Activated CD8-positive, alpha-beta T cell treated with anti-CD3 and anti-CD28 coated beads, Interleukin-2, amount 10 ng/mL, durations not matched to agents 7 days and 5 days (primary cell): ENCODE results near the gene ZMYND12. TPM values are rescaled to one million over a fixed set of nuclear protein-coding genes. Genes with fewer than 3 reads are reported as not detected.

Source experiments
- total RNA-seq, 2 experiments: library from RNA; stranded (reverse); gene quantifications; one replicate each; pipeline ENCODE4 v1.2.3, GENCODE V29; 2021

ZMYND12 gene
- total RNA-seq, 2 experiments from 2014 or later: 0.63 to 0.79 TPM

Other genes starting within 250 kb of the ZMYND12 start
- gene FOXJ3, start 120.8 kb downstream of the ZMYND12 start, total RNA-seq: 10 to 100 TPM; 41.5 to 44.5 TPM
- 1 to 10 TPM; 2.5 TPM for gene RIMKLA, start 75.2 kb downstream of the ZMYND12 start, total RNA-seq
- 10 to 100 TPM; 34.4 to 36.2 TPM for gene PPCS, start 521 bp upstream of the ZMYND12 start, total RNA-seq
- gene CCDC30, start 7.3 kb upstream of the ZMYND12 start, total RNA-seq: 1 to 10 TPM; 1.7 to 2.2 TPM
- gene PPIH, start 202.4 kb upstream of the ZMYND12 start, total RNA-seq: 100 to 1,000 TPM; 112 to 121 TPM
- 100 to 1,000 TPM; 733 to 791 TPM for gene YBX1, start 226.4 kb upstream of the ZMYND12 start, total RNA-seq